ENCODE data around the gene PLK1.

DNA sequence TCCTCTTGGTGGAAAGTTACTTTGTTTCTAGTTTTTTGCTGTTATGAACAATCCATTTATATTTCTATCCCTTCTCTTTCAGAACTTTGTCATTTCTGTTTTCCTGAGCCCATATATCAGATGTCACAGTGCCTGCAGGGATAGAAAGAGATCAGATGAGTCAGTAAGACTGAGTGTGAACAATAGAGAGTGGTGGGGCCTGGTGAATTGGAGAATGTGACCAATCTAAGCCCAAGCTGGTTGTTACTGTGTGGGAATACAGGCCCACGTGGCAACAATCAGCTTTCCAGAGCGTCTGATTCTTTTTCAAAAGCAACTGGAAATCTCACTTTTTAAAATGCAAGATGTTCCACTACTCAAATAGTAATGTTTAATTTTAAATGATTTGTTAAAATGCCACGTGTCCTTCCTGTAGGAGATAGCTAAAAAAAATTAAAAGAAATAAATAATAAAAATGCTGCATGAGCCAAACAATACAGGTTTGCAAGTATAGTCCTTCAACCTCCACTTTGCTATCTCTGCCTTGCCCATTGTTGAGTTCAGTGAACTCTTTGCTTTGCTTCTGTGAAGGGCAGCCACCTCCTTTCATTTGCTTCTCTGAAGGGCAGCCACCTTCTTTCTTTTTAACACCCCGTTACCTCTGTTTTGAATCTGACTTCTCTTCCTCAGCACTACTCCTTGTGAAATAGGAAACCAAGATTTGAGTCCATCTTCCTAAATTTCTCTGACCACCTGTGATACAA lies 27.8 kb upstream of the PLK1 start:
- TF ChIP-seq CTCF (conservative IDR thresholded peaks at IDR 0.05 in 1 of 2, IDR thresholded peaks at IDR 0.05 in 1 of 2; ENCODE audit: extremely low read depth in 1 of 2, insufficient read depth in 1 of 2, low read depth in 1 of 2, low read length in 2 of 2) (no peak), EZH2 (IDR thresholded peaks at IDR 0.05; ENCODE audit: borderline replicate concordance, low read length) (no peak)

Measured in mammary epithelial cell (primary cell).